WERI-Rb-1 (cell line): Measurements from ENCODE around the gene SERTM1.

Experiments used
- DNase-seq: peaks from one replicate; pipeline ENCODE4 v3.0.0-alpha.2; 2020
- H3K27ac ChIP-seq: fragments of 250-450 bp; sonication (Bioruptor Pico); 2 replicates; pipeline ENCODE4 v1.5.1; 2020; ENCODE audit warnings: mild to moderate bottlenecking, moderate library complexity
- H3K27me3 ChIP-seq: fragments of 250-450 bp; sonication (Bioruptor Pico); 2 replicates; pipeline ENCODE4 v1.5.1; 2021; ENCODE audit warnings: mild to moderate bottlenecking, low read depth, moderate library complexity; ENCODE audit not compliant: insufficient read depth, severe bottlenecking
- H3K36me3 ChIP-seq: fragments of 250-450 bp; sonication (Bioruptor Pico); 2 replicates; pipeline ENCODE4 v1.5.1; 2020; ENCODE audit warnings: mild to moderate bottlenecking, moderate library complexity
- H3K4me3 ChIP-seq: 2 replicates; pipeline ENCODE4 v1.5.1; 2011; ENCODE audit warnings: low read depth, mild to moderate bottlenecking, control low read depth, low read length
- H3K9me3 ChIP-seq: fragments of 250-450 bp; sonication (Bioruptor Pico); 2 replicates; pipeline ENCODE4 v1.5.1; 2021; ENCODE audit warnings: mild to moderate bottlenecking, moderate library complexity; ENCODE audit not compliant: severe bottlenecking
- CTCF ChIP-seq: IDR thresholded peaks from 2 replicates; pipeline ENCODE4 v1.5.1; 2011; ENCODE audit warnings: low read depth, mild to moderate bottlenecking, control low read depth, inconsistent platforms, low read length

SERTM1 gene

GRCh38 chr13:36717966-36718545 lies 44.2 kb downstream of the SERTM1 start:
- no peak overlapping the region for H3K27ac ChIP-seq

GRCh38 chr13:36718686-36719085 lies 44.9 kb downstream of the SERTM1 start:
- no peaks in the 10 kb centered on the region for H3K36me3 ChIP-seq
- H3K9me3 ChIP-seq: no peaks in the 10 kb centered on the region
- no peak for TF ChIP-seq CTCF
- DNase-seq: no peak
- H3K27ac ChIP-seq: no peak overlapping the region
- no peak overlapping the region for H3K4me3 ChIP-seq
- no peaks in the 10 kb centered on the region for H3K27me3 ChIP-seq

More at GRCh38 chr13:36717966-36718545, 44.2 kb downstream of the SERTM1 start:
- no peaks in the 10 kb centered on the region for H3K9me3 ChIP-seq
- no peaks in the 10 kb centered on the region for H3K27me3 ChIP-seq
- no peaks in the 10 kb centered on the region for H3K36me3 ChIP-seq
- H3K4me3 ChIP-seq: no peak overlapping the region
- no peak for DNase-seq
- TF ChIP-seq CTCF: no peak

GRCh38 chr13:36724141-36724540 lies 50.3 kb downstream of the SERTM1 start:
- no peak for TF ChIP-seq CTCF
- no peak for DNase-seq
- H3K36me3 ChIP-seq: no peaks in the 10 kb centered on the region
- H3K9me3 ChIP-seq: no peaks in the 10 kb centered on the region
- H3K27ac ChIP-seq: no peak overlapping the region
- H3K4me3 ChIP-seq: no peak overlapping the region
- H3K27me3 ChIP-seq: no peaks in the 10 kb centered on the region

- Histone ChIP-seq H3K4me3 (no peak overlapping the region), H3K27me3 (no peaks in the 10 kb centered on the region), H3K27ac (no peak overlapping the region), H3K36me3 (no peaks in the 10 kb centered on the region), H3K9me3 (no peaks in the 10 kb centered on the region)
- no peak for TF ChIP-seq CTCF
- DNase-seq: no peak
Observed at GRCh38 chr13:36725936-36726335, 52.1 kb downstream of the SERTM1 start.

- no peak for DNase-seq
- Histone ChIP-seq H3K4me3 (no peak overlapping the region), H3K27ac (no peak overlapping the region), H3K9me3 (no peaks in the 10 kb centered on the region), H3K27me3 (no peaks in the 10 kb centered on the region), H3K36me3 (no peaks in the 10 kb centered on the region)
- no peak for TF ChIP-seq CTCF
Observed at GRCh38 chr13:36728006-36728405, 54.2 kb downstream of the SERTM1 start.

GRCh38 chr13:36736119-36736726 lies 62.4 kb downstream of the SERTM1 start:
- no peak overlapping the region for H3K4me3 ChIP-seq
- no peaks in the 10 kb centered on the region for H3K27me3 ChIP-seq
- DNase-seq: peak; percentile 32
- peak; percentile 23; the same call in 1 of the 2 replicates for TF ChIP-seq CTCF
- no peaks in the 10 kb centered on the region for H3K9me3 ChIP-seq
- H3K36me3 ChIP-seq: no peaks in the 10 kb centered on the region
- H3K27ac ChIP-seq: no peak overlapping the region
